NCI-H187 treated with DMSO at 0.1 percent for 48 hours (cell line): ENCODE data around the gene RPS17.
"Not testable (repeated sequence)": the region's sequence is repeated elsewhere in the genome, so short reads cannot be mapped to it uniquely, and the experiment has no call there.

ENCODE experiments used
- DNase-seq: peaks from one replicate; lab custom pipeline; 2025; lab: John Stamatoyannopoulos, UW

The RPS17 gene

GRCh38 chr15:82545478-82545877, 5.2 kb upstream of the RPS17 start:
- no peak for DNase-seq

DNA sequence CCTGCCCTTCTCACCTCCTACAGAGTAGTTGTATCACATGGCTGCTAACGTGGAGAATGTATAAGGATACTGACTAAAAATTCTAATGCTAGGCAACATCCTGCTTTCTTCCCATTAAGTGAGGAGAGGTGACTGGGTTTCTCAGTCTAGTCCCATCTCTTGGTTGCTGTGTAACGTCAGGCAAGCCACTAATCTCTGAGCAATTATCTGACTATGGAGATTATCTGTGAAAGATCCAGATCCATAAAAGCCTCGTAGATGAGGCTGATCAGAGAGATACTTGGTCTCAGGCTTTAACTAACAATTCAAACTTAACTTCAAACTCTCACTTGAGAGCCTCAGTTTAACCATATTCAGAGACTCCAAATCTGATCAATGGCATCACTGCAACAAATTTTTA, 4.7 kb upstream of the RPS17 start:
- no peak for DNase-seq

GRCh38 chr15:82544431-82544830, 4.2 kb upstream of the RPS17 start:
- DNase-seq = no peak

GRCh38 chr15:82543160-82543559, 2.9 kb upstream of the RPS17 start:
- DNase-seq = no peak

GRCh38 chr15:82540984-82541431, 751 bp upstream of the RPS17 start:
- no peak for DNase-seq

DNA sequence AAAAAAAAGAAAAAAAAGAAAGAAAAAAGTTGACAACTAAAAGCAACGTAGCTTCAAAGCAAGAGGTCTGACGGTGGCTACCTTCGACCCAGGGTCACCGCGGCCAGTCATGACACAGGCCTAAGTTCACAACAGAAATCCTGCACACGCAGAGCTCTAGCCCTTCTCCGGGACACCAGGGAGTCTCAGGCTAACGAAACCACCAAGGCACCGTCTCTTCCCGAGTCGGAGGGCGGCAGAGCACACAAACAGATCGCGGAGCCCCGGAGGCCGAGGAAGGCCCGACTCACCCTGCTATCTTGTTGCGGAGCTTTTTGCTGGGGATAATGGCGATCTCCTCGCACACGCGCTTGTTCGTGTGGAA, 584 bp downstream of the RPS17 start:
- no peak for DNase-seq

GRCh38 chr15:82538961-82539690, 1.1 kb downstream of the RPS17 start:
- DNase-seq = no peak

DNA sequence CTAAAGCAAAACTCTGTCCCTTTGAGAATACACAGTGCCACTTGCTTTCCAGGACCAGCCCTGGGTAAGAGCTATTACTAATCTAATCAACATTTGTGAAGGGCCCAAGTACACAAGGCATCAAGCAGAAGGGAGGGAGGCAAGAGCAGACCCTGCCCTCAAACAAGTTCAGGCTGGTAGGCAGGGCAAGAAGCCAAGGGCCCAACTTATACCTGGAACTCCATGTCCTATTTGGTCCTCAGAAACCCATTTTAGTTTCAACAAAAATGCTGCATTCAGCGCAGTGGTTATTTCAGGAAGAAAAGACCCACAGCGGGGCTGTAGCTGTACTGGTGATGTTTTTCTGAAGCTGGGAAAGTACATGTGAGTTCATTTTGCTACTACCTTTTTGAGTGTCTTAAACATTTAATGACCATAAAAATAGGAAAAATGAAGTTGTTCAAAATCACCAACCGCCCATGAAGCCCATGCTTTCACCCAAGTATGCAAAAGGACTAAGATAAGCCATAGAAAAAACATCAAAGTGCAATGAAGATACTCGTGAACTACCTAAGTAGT, 2.8 kb downstream of the RPS17 start:
- DNase-seq = no peak

DNA sequence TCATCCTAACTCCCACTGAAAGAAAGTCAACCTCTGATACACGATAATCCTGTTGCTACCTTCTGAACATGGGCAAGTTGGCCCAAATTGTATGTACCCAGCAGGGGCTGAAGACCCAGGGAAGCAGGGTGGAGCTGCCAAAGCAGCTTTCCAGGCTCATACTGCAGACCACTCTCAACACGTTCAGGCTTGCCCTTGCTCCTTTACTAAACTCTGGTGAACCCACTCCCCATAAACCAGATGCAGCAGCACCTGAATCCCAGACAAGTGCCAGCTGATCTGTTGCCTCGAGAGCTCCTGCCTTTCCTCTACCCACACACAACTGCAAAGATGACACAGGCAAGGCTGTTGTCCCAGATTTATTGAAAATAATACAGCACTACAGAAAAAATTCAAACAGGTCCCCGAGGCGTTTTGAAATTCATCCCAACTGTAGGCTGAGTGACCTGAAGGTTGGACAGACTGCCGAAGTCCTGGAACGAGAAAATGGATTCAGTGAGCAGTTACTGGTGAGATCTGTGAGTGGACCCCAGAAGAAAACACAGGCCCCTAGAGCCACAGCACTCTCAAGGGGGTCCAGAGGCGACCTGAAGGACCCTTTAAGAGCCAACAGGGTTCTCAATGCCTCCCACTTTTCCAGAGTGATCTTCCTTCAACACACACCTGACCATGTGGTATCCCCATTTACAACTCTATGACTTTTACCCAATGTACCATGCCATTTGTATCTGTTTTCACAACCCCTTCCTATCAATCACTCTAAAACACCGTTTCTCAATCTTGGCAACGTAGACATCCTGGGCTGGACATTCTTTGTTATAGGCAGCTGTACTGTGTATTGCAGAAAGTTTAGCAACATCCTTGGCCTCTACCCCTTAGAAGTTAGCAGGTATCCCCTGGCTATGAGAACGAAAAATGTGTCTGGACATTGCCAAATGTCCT, 3.6 kb downstream of the RPS17 start:
- no peak for DNase-seq

DNA sequence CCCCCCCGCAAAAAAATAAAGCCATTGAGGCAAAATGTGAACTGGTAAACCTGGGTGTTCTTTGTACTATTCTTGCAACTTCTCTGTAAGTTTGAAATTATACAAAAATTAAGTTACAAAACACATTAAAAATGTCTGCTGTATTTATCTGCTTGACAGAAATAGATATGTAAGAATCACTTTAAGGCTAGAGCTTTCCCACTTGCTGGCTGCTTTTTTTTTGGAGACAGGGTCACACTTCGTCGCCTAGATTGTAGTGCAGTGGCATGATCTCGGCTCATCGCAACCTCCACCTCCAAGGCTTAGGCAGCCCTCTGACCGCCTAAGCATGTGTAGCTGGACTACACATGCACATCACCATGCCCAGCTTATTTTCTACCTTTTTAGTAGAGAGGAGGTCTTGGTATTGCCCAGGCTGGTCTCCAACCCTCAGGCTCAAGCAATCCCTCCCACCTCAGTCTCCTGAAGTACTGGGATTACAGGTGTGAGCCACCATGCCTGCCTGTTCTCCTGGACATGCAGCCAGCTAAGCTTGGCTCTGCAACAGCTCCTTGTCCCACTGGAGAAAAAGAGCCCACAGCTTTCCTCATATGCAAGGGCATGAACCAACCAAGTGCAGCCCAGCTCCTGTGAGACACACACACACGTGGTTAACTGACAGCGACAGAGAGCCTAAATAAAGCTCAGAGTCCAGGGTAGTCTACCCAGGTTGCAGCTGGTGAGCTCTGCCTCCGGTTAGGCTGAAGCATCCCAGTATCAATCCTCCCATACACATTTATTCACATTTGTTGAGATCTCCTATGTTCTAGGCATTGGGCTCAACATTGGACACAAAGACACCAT, 4.5 kb downstream of the RPS17 start:
- no peak for DNase-seq

DNA sequence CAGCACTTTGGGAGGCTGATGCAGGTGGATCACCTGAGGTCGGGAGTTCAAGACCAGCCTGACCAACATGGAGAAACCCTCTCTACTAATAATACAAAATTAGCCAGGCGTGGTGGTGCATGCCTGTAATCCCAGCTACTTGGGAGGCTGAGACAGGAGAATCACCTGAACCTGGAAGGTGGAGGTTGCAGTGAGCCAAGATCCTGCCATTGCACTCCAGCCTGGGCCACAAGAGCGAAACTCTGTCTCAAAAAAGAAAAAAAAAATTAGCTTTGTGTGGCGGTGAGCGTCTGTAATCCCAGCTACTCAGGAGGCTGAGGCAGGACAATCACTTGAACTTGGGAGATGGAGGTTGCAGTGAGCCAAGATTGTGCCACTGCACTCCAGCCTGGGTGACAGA, 5.1 kb downstream of the RPS17 start:
- not testable (repeated sequence) for DNase-seq

DNA sequence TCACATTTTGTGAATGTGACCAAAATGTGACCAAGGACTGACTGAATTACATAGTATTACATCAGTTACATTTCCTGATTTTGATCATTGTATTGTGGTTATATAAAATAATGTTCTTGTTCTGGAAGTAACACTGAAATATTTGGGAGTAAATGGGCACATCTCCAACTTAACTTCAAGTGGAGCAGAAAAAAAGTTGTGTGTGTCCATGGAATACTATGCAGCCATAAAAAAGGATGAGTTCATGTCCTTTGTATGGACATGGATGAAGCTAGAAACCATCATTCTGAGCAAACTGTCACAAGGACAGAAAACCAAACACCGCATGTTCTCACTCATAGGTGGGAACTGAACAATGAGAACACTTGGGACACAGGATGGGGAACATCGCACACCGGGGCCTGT, 5.8 kb downstream of the RPS17 start:
- DNase-seq = not testable (repeated sequence)

- no peak for DNase-seq
Observed at GRCh38 chr15:82533801-82534200, 6.5 kb downstream of the RPS17 start.

- no peak for DNase-seq
Observed at GRCh38 chr15:82532991-82533481, 7.2 kb downstream of the RPS17 start.

DNA sequence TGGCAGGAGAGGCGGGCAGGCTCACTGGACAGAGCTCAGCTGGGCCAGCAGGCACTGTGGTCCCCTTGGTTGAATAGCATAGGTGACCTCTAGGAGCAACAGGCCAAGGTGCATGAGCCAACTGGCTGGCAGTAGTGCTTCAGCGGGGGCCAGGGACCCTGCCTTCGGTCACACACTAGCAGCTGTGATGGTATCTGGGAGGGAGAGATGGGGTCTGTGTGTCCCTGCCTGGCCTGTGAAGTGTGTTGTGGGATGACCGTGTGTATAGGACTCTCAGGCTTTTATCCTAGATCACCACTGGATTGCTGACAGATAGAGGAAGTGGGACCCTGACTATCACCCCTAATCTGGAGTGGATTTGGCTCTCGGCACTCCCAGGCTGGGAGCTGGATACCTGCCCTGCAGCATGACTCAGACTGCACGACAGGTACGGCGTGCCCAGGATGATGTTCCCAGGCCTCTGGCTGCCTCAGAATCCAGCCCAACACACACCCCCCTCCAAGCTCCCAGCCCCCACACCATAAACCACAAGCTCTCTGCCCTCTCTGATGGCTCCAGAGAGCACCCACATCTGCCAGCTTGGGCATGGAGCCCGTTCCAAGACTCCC, 7.8 kb downstream of the RPS17 start:
- DNase-seq = no peak

DNA sequence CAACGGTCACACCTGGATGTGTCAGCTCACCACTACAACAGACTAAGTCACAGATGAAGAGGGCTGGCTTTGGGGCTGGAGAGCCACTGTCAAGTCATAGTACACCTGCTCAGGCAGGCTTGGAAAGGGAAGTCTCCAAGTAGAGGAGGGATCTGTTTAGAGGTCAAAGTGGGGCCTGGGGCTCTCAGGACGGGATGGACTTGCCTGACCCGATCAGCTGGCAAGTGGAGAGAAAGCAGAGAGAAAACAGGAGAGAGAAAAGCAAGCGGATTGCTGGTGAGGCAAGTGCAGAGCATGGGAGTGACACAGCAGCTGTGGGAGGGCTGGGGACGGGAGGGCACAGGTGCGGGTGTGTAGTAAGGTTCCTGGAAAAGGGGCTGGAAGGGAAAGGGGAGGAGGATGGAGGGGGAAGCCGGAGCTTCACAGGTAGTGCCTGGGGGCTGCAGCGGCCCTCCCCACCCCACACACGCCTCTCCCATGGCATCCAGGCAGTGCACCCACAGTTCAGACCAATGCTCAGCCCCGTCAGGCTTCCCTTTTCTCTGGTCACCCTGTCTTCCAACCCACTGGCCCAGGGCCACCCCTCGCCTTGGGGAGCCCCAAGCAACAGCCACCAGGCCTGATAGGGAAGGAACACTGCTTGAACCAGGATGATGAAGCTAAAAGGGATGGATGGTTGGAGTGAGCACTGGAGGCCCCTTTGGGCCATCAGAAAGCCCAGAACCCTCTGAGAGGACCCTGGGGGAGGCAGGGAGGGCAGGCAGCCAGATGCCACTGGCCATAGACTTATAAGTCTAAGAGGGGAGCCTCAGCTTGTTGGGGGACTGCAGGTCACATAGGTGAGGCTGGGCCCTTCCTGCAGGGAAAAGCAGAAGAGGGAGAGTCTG, 8.5 kb downstream of the RPS17 start:
- no peak for DNase-seq

DNA sequence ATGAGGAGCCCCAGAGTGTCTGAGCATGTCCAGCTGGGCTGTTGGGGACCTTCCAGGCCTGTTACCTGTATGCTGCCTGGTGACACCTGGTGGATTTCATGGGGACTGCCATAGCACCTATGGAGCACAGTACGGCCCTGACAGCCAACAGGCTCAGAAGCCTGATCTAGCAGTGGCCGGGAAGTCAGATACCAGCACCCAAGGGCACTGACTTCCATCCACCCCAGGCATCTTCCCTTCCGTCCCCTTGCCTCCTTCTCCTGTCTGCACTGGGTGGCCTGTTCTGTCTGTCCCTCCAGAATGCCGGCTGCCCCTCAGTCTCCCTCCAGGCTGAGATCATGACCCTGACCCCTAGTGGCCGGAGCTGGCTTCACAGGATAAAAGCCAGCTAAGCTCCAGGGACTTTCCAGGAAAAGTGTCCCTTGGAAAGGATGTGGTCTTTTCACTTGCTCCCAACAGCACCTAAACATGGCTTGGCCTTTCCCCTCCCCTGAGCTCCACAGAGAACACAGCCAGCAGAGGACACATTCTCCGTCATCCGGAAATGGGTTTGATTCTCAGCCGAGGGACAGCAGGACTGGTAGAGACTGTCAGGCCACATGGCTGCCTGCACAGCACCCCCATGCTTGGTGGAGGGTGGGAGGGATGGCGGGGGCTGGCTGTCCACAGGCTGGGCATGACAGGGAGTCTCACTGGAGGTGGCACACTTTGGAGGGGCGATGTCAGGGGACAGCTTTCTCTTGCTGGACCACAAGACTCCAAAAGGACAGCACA, 9.5 kb downstream of the RPS17 start:
- DNase-seq = no peak

DNA sequence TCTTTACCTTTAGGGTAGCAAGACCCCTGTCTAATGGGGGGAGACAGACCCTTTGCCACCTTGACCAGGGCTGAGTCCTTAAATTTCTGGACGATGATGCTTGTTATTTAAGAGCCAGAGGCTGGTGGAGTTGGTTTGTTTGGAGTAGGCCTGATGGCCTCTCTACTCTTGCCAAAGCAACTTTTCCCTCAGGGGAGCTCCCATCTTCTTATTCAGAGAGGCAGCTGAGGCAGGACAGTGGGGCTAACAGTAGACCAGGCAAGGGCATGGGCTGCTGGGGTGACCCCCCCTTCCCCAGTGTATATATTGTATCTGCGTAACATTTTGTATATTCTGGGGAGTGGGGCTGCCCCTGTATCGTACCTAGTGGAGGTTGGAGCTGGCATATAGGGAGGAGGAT, 10.3 kb downstream of the RPS17 start:
- DNase-seq = no peak

- DNase-seq = not testable (repeated sequence)
Observed at GRCh38 chr15:82513587-82513986, 26.7 kb downstream of the RPS17 start.

DNA sequence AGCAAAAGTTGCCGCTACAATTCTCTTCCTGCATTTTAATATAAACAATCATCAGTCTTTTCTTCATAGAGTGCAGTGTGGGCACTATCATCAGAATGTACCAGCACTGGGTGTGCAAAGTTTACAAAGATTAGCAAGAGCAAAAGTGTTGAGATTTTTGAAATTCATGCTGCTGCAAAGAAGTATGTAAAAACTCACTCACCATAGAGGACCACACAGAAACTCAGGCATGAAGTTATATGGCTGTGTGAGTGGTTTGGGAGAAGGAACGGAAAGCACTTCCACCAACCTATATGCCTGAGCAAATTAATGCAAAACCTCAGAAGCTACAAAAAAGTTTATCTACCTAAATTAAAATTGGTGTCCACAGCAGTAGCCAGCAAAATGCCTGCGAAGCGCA, 32.6 kb downstream of the RPS17 start:
- not testable (repeated sequence) for DNase-seq
